GM18502 (cell line): ENCODE results near the gene CAMSAP2.
A peak's percentile ranks its signal among the peaks of the same experiment; 100 is the strongest.

Source experiments
- ATAC-seq: cut with Tn5 transposase; IDR thresholded peaks from one replicate; pipeline ENCODE4 v1.9.1; 2021; ENCODE audit warnings: mild to moderate bottlenecking; ENCODE audit not compliant: unreplicated experiment, poor library complexity

CAMSAP2 gene

GRCh38 chr1:200738327-200738948, at the start of gene CAMSAP2:
Gene CAMSAP2 (plus strand): TSS chr1:200738893. CDS start chr1:200739828, 935 bp downstream.
- peak; percentile 47 for ATAC-seq

- no peak for ATAC-seq
Observed at GRCh38 chr1:200692316-200692715, 46.4 kb upstream of the CAMSAP2 start.

- no peak for ATAC-seq
Observed at GRCh38 chr1:200693327-200693726, 45.4 kb upstream of the CAMSAP2 start.

GRCh38 chr1:200694738-200695137, 44.0 kb upstream of the CAMSAP2 start:
- no peak for ATAC-seq

- ATAC-seq = no peak
Observed at GRCh38 chr1:200699871-200700270, 38.8 kb upstream of the CAMSAP2 start.

- no peak for ATAC-seq
Observed at GRCh38 chr1:200704986-200705500, 33.6 kb upstream of the CAMSAP2 start.

- no peak for ATAC-seq
Observed at GRCh38 chr1:200706111-200706814, 32.4 kb upstream of the CAMSAP2 start.

- ATAC-seq = no peak
Observed at GRCh38 chr1:200707116-200707515, 31.6 kb upstream of the CAMSAP2 start.

GRCh38 chr1:200708161-200708560, 30.5 kb upstream of the CAMSAP2 start:
- ATAC-seq = no peak

- ATAC-seq = no peak
Observed at GRCh38 chr1:200708769-200709168, 29.9 kb upstream of the CAMSAP2 start.

GRCh38 chr1:200710166-200710565, 28.5 kb upstream of the CAMSAP2 start:
- ATAC-seq = no peak

- ATAC-seq = no peak
Observed at GRCh38 chr1:200714504-200715187, 24.0 kb upstream of the CAMSAP2 start.

- ATAC-seq = no peak
Observed at GRCh38 chr1:200720199-200720598, 18.5 kb upstream of the CAMSAP2 start.

GRCh38 chr1:200724064-200724463, 14.6 kb upstream of the CAMSAP2 start:
- no peak for ATAC-seq

- no peak for ATAC-seq
Observed at GRCh38 chr1:200727257-200727656, 11.4 kb upstream of the CAMSAP2 start.

GRCh38 chr1:200729863-200730262, 8.8 kb upstream of the CAMSAP2 start:
- ATAC-seq = no peak

GRCh38 chr1:200731654-200732332, 6.9 kb upstream of the CAMSAP2 start:
- no peak for ATAC-seq

GRCh38 chr1:200732438-200732837, 6.3 kb upstream of the CAMSAP2 start:
- ATAC-seq = no peak

- no peak for ATAC-seq
Observed at GRCh38 chr1:200733907-200734306, 4.8 kb upstream of the CAMSAP2 start.

GRCh38 chr1:200737647-200738291, 924 bp upstream of the CAMSAP2 start:
- ATAC-seq = no peak
